DND-41 (cell line): ENCODE data around the gene SH3GLB1.
"Not testable (repeated sequence)": the region's sequence is repeated elsewhere in the genome, so short reads cannot be mapped to it uniquely, and the experiment has no call there.

Experiments used
- ATAC-seq: fragments of 200-7000 bp; cut with Tn5 transposase; 3 replicates; pipeline ENCODE4 v1.9.1; 2021; ENCODE audit warnings: low read depth; ENCODE audit not compliant: insufficient read depth
- DNase-seq: peaks from one replicate; pipeline ENCODE4 v3.0.0-alpha.2; 2020
- H2AFZ ChIP-seq: 2 replicates; pipeline ENCODE4 v1.6.0; 2012; ENCODE audit warnings: low read depth, low read length
- H3K27ac ChIP-seq: 2 replicates; pipeline ENCODE4 v1.5.1; 2012; ENCODE audit warnings: low read length, inconsistent platforms
- H3K27me3 ChIP-seq: fragments of 200-600 bp; sonication (generic); 2 replicates; pipeline ENCODE4 v1.6.0; 2012; ENCODE audit warnings: low read length, mild to moderate bottlenecking, inconsistent platforms; ENCODE audit not compliant: insufficient read depth, poor library complexity
- H3K36me3 ChIP-seq: 2 replicates; pipeline ENCODE4 v1.5.1; 2012; ENCODE audit warnings: low read length, inconsistent platforms; ENCODE audit not compliant: insufficient read depth
- H3K4me1 ChIP-seq: 2 replicates; pipeline ENCODE4 v1.5.1; 2012; ENCODE audit warnings: mild to moderate bottlenecking, low read length; ENCODE audit not compliant: insufficient read depth
- H3K4me2 ChIP-seq: 2 replicates; pipeline ENCODE4 v1.6.0; 2012; ENCODE audit warnings: mild to moderate bottlenecking, moderate library complexity, low read length, inconsistent platforms; ENCODE audit not compliant: insufficient read depth
- H3K4me3 ChIP-seq, 2 experiments: fragments of 200-600 bp in 1 of 2; shearing (Covaris generic) in 1 of 2; 2 replicates each; pipeline ENCODE4 v1.5.1; 2012 to 2016; ENCODE audit warnings: inconsistent platforms in 2 of 2, low read length in 2 of 2, mild to moderate bottlenecking in 2 of 2, low read depth in 1 of 2, moderate library complexity in 1 of 2
- H3K79me2 ChIP-seq: 2 replicates; pipeline ENCODE4 v1.6.0; 2012; ENCODE audit warnings: low read length, inconsistent platforms; ENCODE audit not compliant: insufficient read depth
- H3K9ac ChIP-seq: 2 replicates; pipeline ENCODE4 v1.6.0; 2012; ENCODE audit warnings: low read depth, mild to moderate bottlenecking, inconsistent platforms, low read length, moderate library complexity
- H3K9me3 ChIP-seq: 2 replicates; pipeline ENCODE4 v1.5.1; 2012; ENCODE audit warnings: low read length, moderate library complexity, mild to moderate bottlenecking, inconsistent platforms; ENCODE audit not compliant: insufficient read depth, severe bottlenecking
- H4K20me1 ChIP-seq: 2 replicates; pipeline ENCODE4 v1.6.0; 2012; ENCODE audit warnings: low read length; ENCODE audit not compliant: insufficient read depth
- CTCF ChIP-seq: IDR thresholded peaks from 2 replicates; pipeline ENCODE4 v1.5.1; 2012; ENCODE audit warnings: borderline replicate concordance, low read length, moderate library complexity, mild to moderate bottlenecking; ENCODE audit not compliant: poor library complexity, severe bottlenecking; ENCODE audit errors: extremely low read depth
- EZH2 ChIP-seq: IDR thresholded peaks from 3 replicates; pipeline ENCODE4 v1.6.1; 2012; ENCODE audit warnings: borderline replicate concordance, low read depth, mild to moderate bottlenecking, moderate library complexity, low read length, inconsistent platforms; ENCODE audit not compliant: severe bottlenecking

The SH3GLB1 gene

GRCh38 chr1:86704458-86704971 lies at the start of gene SH3GLB1:
Gene SH3GLB1, plus strand, starts transcription at chr1:86704576. Its CDS starts 324 bp downstream, at chr1:86704900.
- H3K9ac ChIP-seq = peak within 1 kb of the TSS; percentile 87
- H2AFZ ChIP-seq = peak within 1 kb of the TSS; percentile 98
- H3K36me3 ChIP-seq = peaks cover 2% of the 10 kb centered on the region
- TF ChIP-seq EZH2 = no peak
- peak; percentile 85 for TF ChIP-seq CTCF
- peak; percentile 88 for ATAC-seq
- peaks cover 51% of the 10 kb centered on the region for H3K79me2 ChIP-seq
- H3K27me3 ChIP-seq = no peaks in the 10 kb centered on the region
- DNase-seq = peak; percentile 86
- peak within 1 kb of the TSS; percentile 88 for H3K4me2 ChIP-seq
- H4K20me1 ChIP-seq = peaks cover 6% of the 10 kb centered on the region; the same call in 1 of the 2 replicates
- H3K4me1 ChIP-seq = peaks cover 39% of the 10 kb centered on the region
- peak within 1 kb of the TSS; percentile 96 for H3K27ac ChIP-seq
- peak within 1 kb of the TSS; percentile 42 to 70 for H3K4me3 ChIP-seq
- no peaks in the 10 kb centered on the region for H3K9me3 ChIP-seq

- not testable (repeated sequence) for H4K20me1 ChIP-seq, H3K27ac ChIP-seq, DNase-seq, H2AFZ ChIP-seq, H3K79me2 ChIP-seq, H3K27me3 ChIP-seq, H3K36me3 ChIP-seq, H3K9me3 ChIP-seq, ATAC-seq, H3K4me1 ChIP-seq, H3K4me2 ChIP-seq, H3K4me3 ChIP-seq, H3K9ac ChIP-seq
Observed at GRCh38 chr1:86658381-86658780, 46.0 kb upstream of the SH3GLB1 start.

GRCh38 chr1:86666368-86666767 lies 38.0 kb upstream of the SH3GLB1 start:
- Histone ChIP-seq H3K4me3 (no peak overlapping the region), H3K9ac (no peak overlapping the region), H3K27me3 (no peaks in the 10 kb centered on the region), H3K4me1 (no peaks in the 10 kb centered on the region), H3K36me3 (no peaks in the 10 kb centered on the region), H4K20me1 (no peaks in the 10 kb centered on the region), H2AFZ (no peak overlapping the region), H3K79me2 (no peaks in the 10 kb centered on the region), H3K27ac (no peak overlapping the region), H3K4me2 (no peak overlapping the region), H3K9me3 (no peaks in the 10 kb centered on the region)
- no peak for ATAC-seq
- DNase-seq = no peak
- TF ChIP-seq CTCF (no peak), EZH2 (no peak)

GRCh38 chr1:86687595-86687994 lies 16.8 kb upstream of the SH3GLB1 start:
- peaks cover 6% of the 10 kb centered on the region for H3K27me3 ChIP-seq
- H3K79me2 ChIP-seq = no peaks in the 10 kb centered on the region
- no peaks in the 10 kb centered on the region for H3K36me3 ChIP-seq
- ATAC-seq (no peak), DNase-seq (no peak)
- no peaks in the 10 kb centered on the region for H4K20me1 ChIP-seq
- H3K9ac ChIP-seq = no peak overlapping the region
- no peak overlapping the region for H3K4me3 ChIP-seq
- no peak overlapping the region for H2AFZ ChIP-seq
- no peak overlapping the region for H3K27ac ChIP-seq
- no peaks in the 10 kb centered on the region for H3K9me3 ChIP-seq
- no peak for TF ChIP-seq CTCF
- TF ChIP-seq EZH2 = no peak
- no peaks in the 10 kb centered on the region for H3K4me1 ChIP-seq
- H3K4me2 ChIP-seq = no peak overlapping the region
